Smooth muscle cell (in vitro differentiated cells): Measurements from ENCODE around the gene PDP2. TPM values are rescaled to one million over a fixed set of nuclear protein-coding genes. Genes with fewer than 3 reads are reported as not detected.

ENCODE experiments used
- DNase-seq: peaks from one replicate; lab custom pipeline; 2025; ENCODE audit not compliant: unreplicated experiment; lab: John Stamatoyannopoulos, UW
- H2AFZ ChIP-seq: fragments of 200-600 bp; sonication (generic); 2 replicates; pipeline ENCODE4 v1.6.0; 2016; ENCODE audit warnings: antibody characterized with exemption, low read depth, mild to moderate bottlenecking
- H3F3A ChIP-seq: fragments of 200-600 bp; sonication (generic); 2 replicates; pipeline ENCODE4 v1.6.0; 2017; ENCODE audit warnings: antibody characterized with exemption, low read depth
- H3K27ac ChIP-seq: fragments of 200-600 bp; sonication (generic); 2 replicates; pipeline ENCODE4 v1.5.1; 2016; ENCODE audit warnings: low read depth, mild to moderate bottlenecking
- H3K27me3 ChIP-seq: fragments of 200-600 bp; sonication (generic); 2 replicates; pipeline ENCODE4 v1.6.1; 2016; ENCODE audit warnings: low read depth, mild to moderate bottlenecking
- H3K36me3 ChIP-seq: fragments of 200-600 bp; sonication (generic); 2 replicates; pipeline ENCODE4 v1.5.1; 2016; ENCODE audit warnings: low read depth
- H3K4me1 ChIP-seq: fragments of 200-600 bp; sonication (generic); 2 replicates; pipeline ENCODE4 v1.5.1; 2016; ENCODE audit warnings: low read depth
- H3K4me2 ChIP-seq: fragments of 200-600 bp; sonication (generic); 2 replicates; pipeline ENCODE4 v1.6.0; 2016; ENCODE audit warnings: mild to moderate bottlenecking
- H3K4me3 ChIP-seq: fragments of 200-600 bp; sonication (generic); 2 replicates; pipeline ENCODE4 v1.5.1; 2016; ENCODE audit warnings: mild to moderate bottlenecking
- H3K79me2 ChIP-seq: fragments of 200-600 bp; sonication (generic); 2 replicates; pipeline ENCODE4 v1.6.0; 2016; ENCODE audit warnings: low read depth, mild to moderate bottlenecking
- H3K9ac ChIP-seq: fragments of 200-600 bp; sonication (generic); 2 replicates; pipeline ENCODE4 v1.6.0; 2016; ENCODE audit warnings: low read depth
- H3K9me3 ChIP-seq: fragments of 200-600 bp; sonication (generic); replicated peaks from 2 replicates; pipeline ENCODE4 v1.5.1; 2016; ENCODE audit warnings: low read depth
- H4K20me1 ChIP-seq: fragments of 200-600 bp; sonication (generic); 2 replicates; pipeline ENCODE4 v1.6.0; 2016; ENCODE audit warnings: low read depth
- WGBS: methylation state at CpG from one replicate; pipeline ENCODE4 v1.1.7; 2016; ENCODE audit warnings: low lambda C conversion rate; 5-methylcytosine and 5-hydroxymethylcytosine counted together
- polyA plus RNA-seq: library from polyadenylated mRNA; unstranded; fragments of >200 nt; fragmentation: Nextera tagmentation; extraction: Ambion mirVana; gene quantifications from 2 replicates; pipeline ENCODE4 v1.2.1, GENCODE V29; 2016
- total RNA-seq: library from RNA; depleted of rRNA; stranded (reverse); fragments of >200 nt; gene quantifications from 2 replicates; pipeline ENCODE4 v1.2.3, GENCODE V29; 2014
- TF ChIP-seq, protein P1 (sequence below): fragments of 200-600 bp; sonication (generic); IDR thresholded peaks from 2 replicates; pipeline ENCODE4 v1.5.1; 2017; ENCODE audit warnings: borderline replicate concordance, mild to moderate bottlenecking, antibody characterized with exemption; ENCODE audit not compliant: insufficient read depth, poor library complexity, severe bottlenecking

Gene PDP2
- total and polyA plus RNA-seq, 2 experiments from 2014 or later, result 1.1 to 5.7 TPM

DNA sequence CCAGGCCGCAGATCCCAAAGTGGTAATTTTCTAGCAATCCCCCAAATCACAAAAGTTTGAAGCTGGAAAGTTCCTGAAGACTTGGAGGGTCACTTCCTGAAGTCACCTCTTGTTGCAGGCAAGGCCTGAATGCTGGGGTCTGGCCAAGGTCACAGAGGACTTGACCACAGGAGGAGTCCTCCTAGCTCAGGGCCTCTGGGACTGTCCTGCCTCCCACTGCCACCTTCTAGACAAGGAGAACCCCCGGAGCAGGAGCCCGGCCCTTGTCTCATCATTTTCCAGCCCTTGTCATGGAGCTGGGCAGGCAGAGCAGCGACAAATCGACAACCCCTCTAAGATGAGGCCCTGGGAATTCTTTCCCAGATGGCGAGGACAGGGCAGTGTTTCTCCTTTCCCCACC is 38.0 kb downstream of the PDP2 start:
- 85% methylated on average over 6 of the region's 6 CpGs for WGBS
- DNase-seq, result no peak

DNA sequence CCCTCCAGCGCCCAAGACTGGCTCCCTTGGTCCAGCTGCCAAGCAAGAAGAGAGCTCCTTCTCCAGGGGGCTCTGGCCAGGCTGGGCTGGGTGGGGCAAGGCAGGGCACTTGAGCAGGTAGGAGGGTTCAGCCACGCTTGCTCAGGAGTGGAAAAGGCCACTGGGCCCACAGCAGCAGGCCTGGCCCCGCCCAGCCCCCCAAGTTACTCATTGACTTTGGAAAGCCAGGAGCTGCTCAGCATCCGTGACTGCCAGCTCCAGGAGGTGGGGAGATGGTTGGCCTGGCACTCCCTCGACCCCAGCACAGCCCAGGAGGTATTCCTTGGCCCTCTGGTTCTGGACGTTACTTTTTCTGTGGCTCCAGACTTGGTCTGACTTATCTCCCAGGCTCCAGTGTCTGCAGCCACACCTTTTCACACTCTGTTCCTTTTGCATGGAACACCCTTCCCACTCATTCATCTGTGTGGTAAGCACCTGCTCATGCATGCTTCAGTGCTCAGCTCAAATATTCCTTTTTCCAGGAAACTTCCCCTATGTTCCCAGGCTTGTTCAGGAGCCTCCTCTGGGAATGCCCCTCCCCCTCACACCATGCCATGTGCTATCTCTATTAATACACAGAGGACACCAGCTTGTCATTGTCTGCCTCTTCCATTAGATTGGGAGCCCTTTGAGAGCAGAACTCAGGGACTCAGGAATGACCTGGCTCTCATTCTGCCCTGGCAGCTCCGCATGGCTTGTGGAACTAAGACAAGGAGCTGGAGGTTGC is 38.7 kb downstream of the PDP2 start, which contains the start of gene CDH16:
CDH16 (minus strand) TSS at position 83 of the 766 bp plus-strand sequence. CDS start 820 bp downstream, outside the sequence.
- Histone ChIP-seq H3K27ac (no peak within 1 kb of the TSS), H3K9ac (no peak within 1 kb of the TSS), H3K36me3 (no peaks in the 10 kb centered on the region), H4K20me1 (no peaks in the 10 kb centered on the region), H3K4me1 (no peaks in the 10 kb centered on the region), H3K27me3 (peaks cover 11% of the 10 kb centered on the region), H2AFZ (no peak within 1 kb of the TSS), H3K4me3 (no peak within 1 kb of the TSS), H3K4me2 (no peak within 1 kb of the TSS), H3K9me3 (no peaks in the 10 kb centered on the region), H3F3A (no peaks in the 10 kb centered on the region), H3K79me2 (no peaks in the 10 kb centered on the region)
- TF ChIP-seq, protein P1, sequence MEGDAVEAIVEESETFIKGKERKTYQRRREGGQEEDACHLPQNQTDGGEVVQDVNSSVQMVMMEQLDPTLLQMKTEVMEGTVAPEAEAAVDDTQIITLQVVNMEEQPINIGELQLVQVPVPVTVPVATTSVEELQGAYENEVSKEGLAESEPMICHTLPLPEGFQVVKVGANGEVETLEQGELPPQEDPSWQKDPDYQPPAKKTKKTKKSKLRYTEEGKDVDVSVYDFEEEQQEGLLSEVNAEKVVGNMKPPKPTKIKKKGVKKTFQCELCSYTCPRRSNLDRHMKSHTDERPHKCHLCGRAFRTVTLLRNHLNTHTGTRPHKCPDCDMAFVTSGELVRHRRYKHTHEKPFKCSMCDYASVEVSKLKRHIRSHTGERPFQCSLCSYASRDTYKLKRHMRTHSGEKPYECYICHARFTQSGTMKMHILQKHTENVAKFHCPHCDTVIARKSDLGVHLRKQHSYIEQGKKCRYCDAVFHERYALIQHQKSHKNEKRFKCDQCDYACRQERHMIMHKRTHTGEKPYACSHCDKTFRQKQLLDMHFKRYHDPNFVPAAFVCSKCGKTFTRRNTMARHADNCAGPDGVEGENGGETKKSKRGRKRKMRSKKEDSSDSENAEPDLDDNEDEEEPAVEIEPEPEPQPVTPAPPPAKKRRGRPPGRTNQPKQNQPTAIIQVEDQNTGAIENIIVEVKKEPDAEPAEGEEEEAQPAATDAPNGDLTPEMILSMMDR, result no peak
- 86% methylated on average over 7 of the region's 7 CpGs for WGBS
- no peak for DNase-seq

More for the DNA sequence above, 38.0 kb downstream of the PDP2 start:
- Histone ChIP-seq H3F3A (no peaks in the 10 kb centered on the region), H3K27me3 (peaks cover 6% of the 10 kb centered on the region), H4K20me1 (no peaks in the 10 kb centered on the region), H3K36me3 (no peaks in the 10 kb centered on the region), H3K9me3 (no peaks in the 10 kb centered on the region), H3K4me3 (no peak overlapping the region), H3K4me1 (no peaks in the 10 kb centered on the region), H3K79me2 (no peaks in the 10 kb centered on the region), H2AFZ (no peak overlapping the region), H3K27ac (no peak overlapping the region), H3K9ac (no peak overlapping the region), H3K4me2 (no peak overlapping the region)
- TF ChIP-seq, protein P1, result no peak

DNA sequence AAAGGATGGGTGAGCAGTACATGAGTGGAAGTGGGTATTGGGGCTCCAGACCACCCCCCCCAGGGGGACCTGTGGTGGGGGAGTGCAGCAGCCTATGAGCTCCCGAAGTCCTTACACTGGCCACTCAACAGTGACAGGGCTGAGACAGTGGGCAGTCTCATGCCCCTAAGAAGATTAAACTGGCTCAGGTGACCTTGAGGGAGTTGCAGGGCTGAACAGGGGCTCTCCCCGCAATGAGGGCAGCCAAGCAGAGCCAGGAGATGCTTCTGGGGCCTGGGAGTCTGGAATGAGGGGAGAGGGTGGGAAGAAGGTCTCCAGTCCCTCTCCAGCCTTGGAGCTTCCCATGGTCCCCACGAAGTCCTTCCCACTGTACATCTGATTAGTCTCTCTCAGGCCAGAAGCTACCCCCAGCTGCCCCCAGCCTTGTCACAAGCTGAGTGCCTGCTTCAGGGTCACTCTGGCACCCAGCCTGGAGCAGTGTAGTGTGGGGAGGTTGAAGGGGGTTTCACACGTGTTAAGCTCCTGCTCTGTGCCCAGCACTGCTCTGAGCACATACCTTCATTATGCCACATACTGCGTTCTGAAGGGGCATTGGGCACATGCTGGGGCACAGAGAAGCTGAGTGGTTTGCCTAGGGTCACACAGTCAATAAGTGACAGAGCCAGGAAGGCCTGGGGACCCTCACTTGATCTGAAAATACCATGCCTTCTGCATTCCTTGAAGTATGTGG is 39.4 kb downstream of the PDP2 start:
- Histone ChIP-seq H3K4me3 (no peak overlapping the region), H3K36me3 (no peaks in the 10 kb centered on the region), H3K9me3 (no peaks in the 10 kb centered on the region), H3F3A (no peaks in the 10 kb centered on the region), H3K27ac (no peak overlapping the region), H4K20me1 (no peaks in the 10 kb centered on the region), H2AFZ (no peak overlapping the region), H3K4me2 (no peak overlapping the region), H3K79me2 (no peaks in the 10 kb centered on the region), H3K9ac (no peak overlapping the region), H3K27me3 (peaks cover 18% of the 10 kb centered on the region), H3K4me1 (no peaks in the 10 kb centered on the region)
- DNase-seq, result no peak
- TF ChIP-seq, protein P1, result no peak
- WGBS, result 77% methylated on average over 5 of the region's 5 CpGs

DNA sequence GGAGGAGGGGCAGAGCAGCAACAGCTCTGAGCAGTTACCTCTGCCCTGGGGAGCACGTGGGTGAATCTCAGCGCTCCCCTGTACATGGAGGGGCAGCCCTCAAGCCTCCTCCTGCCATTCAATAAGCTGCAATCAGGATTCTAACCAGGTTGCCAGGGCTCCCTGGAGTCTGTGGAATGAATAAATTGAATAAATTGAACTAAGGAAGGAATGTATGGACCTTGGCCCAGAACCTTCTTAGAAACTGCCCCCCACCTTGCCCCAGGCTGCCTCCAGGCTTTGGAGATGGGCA is 39.9 kb downstream of the PDP2 start:
- WGBS, result 52% methylated on average over 2 of the region's 2 CpGs
- Histone ChIP-seq H3K27ac (no peak overlapping the region), H3K4me2 (no peak overlapping the region), H4K20me1 (no peaks in the 10 kb centered on the region), H3K4me1 (peaks cover 2% of the 10 kb centered on the region), H3K27me3 (peaks cover 22% of the 10 kb centered on the region), H3K36me3 (no peaks in the 10 kb centered on the region), H3K9me3 (no peaks in the 10 kb centered on the region), H3F3A (no peaks in the 10 kb centered on the region), H3K4me3 (no peak overlapping the region), H2AFZ (no peak overlapping the region), H3K79me2 (no peaks in the 10 kb centered on the region), H3K9ac (no peak overlapping the region)
- TF ChIP-seq, protein P1, result no peak
- DNase-seq, result no peak
